SJCRH30 (cell line): ENCODE data around the gene ZCCHC24. TPM values are rescaled to one million over a fixed set of nuclear protein-coding genes. Genes with fewer than 3 reads are reported as not detected.
A peak's percentile ranks its signal among the peaks of the same experiment; 100 is the strongest.

ENCODE experiments used
- DNase-seq, 2 experiments: peaks; one replicate each; pipeline ENCODE4 v3.0.0-alpha.2; 2015 to 2020
- H3K27ac ChIP-seq: fragments of 250-450 bp; sonication (Bioruptor Pico); 2 replicates; pipeline ENCODE4 v1.5.1; 2020; ENCODE audit warnings: mild to moderate bottlenecking, moderate library complexity
- H3K27me3 ChIP-seq: fragments of 250-450 bp; sonication (Bioruptor Pico); 2 replicates; pipeline ENCODE4 v1.5.1; 2020; ENCODE audit warnings: mild to moderate bottlenecking, moderate library complexity
- H3K36me3 ChIP-seq: fragments of 250-450 bp; sonication (Bioruptor Pico); 2 replicates; pipeline ENCODE4 v1.5.1; 2020; ENCODE audit warnings: mild to moderate bottlenecking, moderate library complexity
- H3K4me1 ChIP-seq: fragments of 250-450 bp; sonication (Bioruptor Pico); 2 replicates; pipeline ENCODE4 v1.5.1; 2020; ENCODE audit warnings: mild to moderate bottlenecking, moderate library complexity
- H3K4me3 ChIP-seq: fragments of 250-450 bp; sonication (Bioruptor Pico); 2 replicates; pipeline ENCODE4 v1.5.1; 2020; ENCODE audit warnings: mild to moderate bottlenecking, moderate library complexity
- H3K9me3 ChIP-seq: fragments of 250-450 bp; sonication (Bioruptor Pico); replicated peaks from 2 replicates; pipeline ENCODE4 v1.5.1; 2020; ENCODE audit warnings: mild to moderate bottlenecking, moderate library complexity
- total RNA-seq: library from RNA; depleted of rRNA; stranded (reverse); fragments of >200 nt; shearing (Covaris generic); gene quantifications from 2 replicates; pipeline ENCODE4 v1.2.3, GENCODE V29; 2014; rRNA removed

Gene ZCCHC24
- 53.1 and 53.7 TPM in 2 replicates for total RNA-seq

DNA sequence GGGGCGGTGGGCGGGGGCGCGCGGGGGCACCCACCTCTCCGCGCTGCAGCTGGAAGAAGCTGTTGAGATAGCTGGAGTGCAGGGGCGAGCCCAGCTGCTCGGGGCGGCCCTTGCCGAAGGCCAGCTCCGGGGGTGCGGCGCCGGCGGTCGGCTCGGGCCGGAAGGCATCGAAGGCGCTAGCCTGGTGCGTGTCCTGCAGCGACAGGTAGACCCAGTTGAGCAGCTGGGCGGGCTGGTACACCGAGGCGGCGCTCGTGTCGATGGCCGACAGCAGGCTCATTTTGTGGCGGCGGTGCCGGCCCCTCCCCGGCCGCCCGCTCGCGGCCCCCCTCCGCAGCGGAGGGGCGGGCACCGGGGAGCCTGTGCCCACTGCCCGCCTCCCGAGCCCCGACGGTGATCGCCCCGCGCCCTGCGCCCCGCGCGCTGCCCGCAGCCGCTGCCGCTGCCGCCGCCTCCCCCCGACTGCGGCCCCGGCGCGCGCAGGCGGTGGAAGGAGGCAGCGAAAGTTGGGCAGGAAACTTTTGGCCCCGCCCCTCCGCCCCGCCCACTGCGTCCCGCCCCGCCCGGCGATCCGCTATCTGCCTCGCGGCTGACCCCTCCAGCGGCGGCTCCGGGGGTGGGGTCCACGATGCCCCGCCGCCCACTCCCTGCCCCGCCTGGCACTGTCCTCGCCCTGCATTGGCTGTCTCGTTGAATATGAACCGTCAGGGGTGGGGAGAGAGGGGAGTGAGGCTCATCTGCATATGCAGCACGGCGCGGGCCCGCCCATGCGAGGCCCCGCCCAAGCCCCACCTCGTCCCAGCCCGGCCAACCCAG lies at the start of gene ZCCHC24:
Gene ZCCHC24, minus strand, starts transcription at position 464 of the 816 bp plus-strand sequence. Its CDS starts 184 bp downstream, at position 280.
- Histone ChIP-seq H3K36me3 (peaks cover 17% of the 10 kb centered on the region; the same call in 1 of the 2 replicates), H3K4me1 (peaks cover 54% of the 10 kb centered on the region), H3K27ac (peak within 1 kb of the TSS; percentile 66), H3K4me3 (peak within 1 kb of the TSS; percentile 70), H3K9me3 (no peaks in the 10 kb centered on the region), H3K27me3 (no peaks in the 10 kb centered on the region)
- peak; percentile 99 for DNase-seq

DNA sequence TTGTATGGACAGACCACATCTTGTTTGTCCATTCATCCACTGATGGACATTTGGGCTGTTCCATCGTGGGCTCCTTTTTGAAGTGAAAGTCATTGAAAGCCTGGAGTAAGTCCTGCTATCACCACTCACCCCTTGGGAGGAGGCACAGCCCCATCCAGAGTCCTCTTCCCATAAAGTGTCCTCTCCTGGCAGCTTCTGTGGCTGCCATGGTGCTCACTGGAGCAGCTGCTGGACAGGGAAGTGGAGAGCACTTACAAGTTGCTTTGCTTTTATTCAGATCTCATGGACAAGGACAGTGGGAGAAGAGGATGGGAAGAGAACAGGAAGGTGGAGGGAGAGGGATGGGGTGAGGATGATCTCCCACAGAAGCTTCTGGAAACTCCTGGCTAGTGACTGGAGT lies 48.4 kb upstream of the ZCCHC24 start:
- H3K4me1 ChIP-seq = peaks cover 60% of the 10 kb centered on the region
- no peak overlapping the region for H3K4me3 ChIP-seq
- H3K36me3 ChIP-seq = no peaks in the 10 kb centered on the region
- no peak for DNase-seq
- no peaks in the 10 kb centered on the region for H3K27me3 ChIP-seq
- H3K27ac ChIP-seq = no peak overlapping the region
- H3K9me3 ChIP-seq = no peaks in the 10 kb centered on the region

DNA sequence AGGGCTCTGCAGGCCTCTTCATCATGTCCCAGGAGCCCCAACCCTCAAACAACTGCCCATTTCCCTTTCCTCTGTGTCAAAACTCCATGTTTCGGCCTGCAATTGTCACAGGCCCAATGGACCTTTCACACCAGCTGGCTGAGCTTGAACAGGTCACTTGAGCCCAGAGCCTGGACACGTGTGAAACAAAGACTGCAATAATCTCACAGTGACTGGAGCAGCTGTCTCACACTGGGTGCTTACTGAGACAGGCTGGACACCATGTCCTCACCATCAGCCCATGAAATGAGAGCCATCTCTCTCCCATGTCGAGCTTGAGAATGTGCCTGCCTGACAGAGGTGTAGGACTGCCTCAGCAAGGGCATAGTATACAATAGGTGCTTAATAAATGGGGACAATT lies 47.4 kb upstream of the ZCCHC24 start:
- peak; percentile 36 to 71 for DNase-seq
- Histone ChIP-seq H3K27ac (peak overlapping the region; percentile 18; the same call in 1 of the 2 replicates), H3K4me3 (no peak overlapping the region), H3K4me1 (peaks cover 70% of the 10 kb centered on the region), H3K36me3 (no peaks in the 10 kb centered on the region), H3K27me3 (no peaks in the 10 kb centered on the region), H3K9me3 (no peaks in the 10 kb centered on the region)

DNA sequence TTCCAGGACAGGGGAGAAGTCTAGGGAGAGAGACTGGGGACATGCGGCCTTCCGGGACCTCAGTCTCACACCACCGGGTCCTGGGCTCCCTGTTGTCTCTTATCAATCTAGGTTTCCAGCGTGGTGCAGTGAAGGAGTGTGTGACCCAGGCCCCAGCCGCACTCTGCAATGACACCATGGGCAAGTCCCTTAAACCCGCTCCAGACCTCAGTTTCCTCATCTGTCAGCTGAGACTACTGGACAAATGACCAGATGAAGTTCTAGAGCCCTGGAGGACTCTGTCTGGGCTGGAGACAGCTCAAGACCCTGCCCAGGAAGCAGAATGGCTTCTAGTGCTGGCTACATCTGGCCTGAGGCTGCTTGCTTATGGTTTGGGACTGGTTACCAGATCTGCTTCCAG lies 46.8 kb upstream of the ZCCHC24 start:
- Histone ChIP-seq H3K36me3 (no peaks in the 10 kb centered on the region), H3K27ac (peak overlapping the region; percentile 18; the same call in 1 of the 2 replicates), H3K4me1 (peaks cover 74% of the 10 kb centered on the region), H3K4me3 (no peak overlapping the region), H3K9me3 (no peaks in the 10 kb centered on the region), H3K27me3 (no peaks in the 10 kb centered on the region)
- DNase-seq = no peak

DNA sequence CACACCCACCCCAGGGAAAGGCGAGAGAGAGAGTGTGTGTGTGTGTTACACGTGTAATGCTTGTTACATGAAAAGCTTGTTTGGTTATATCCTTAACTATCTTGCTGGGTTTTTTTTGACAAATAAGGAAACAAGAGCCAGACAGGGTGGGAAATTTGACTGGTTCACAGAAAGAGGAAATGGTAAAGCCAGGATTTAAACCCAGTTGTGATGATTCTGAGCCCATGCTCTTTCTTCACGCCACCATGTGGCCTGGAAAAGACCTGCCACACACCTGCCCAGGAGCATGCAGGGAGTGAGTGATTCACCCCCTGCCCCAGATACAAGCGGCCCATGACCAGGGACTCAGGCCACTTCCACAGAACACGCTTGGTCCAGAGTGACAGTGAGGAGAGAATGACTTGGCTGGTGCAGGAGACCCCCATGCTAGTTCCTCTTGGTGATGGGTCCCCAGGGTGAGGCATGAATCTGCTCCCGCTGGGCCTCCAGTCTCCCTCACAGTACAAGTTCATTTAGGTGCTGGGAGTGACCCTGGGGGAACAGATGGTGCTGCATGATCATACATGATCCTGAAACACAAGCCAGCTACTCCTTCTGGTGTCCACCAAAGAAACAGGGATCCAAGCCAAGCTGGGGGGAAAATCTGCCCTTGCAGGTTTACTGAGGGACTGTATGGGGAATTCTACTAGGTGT lies 45.9 kb upstream of the ZCCHC24 start:
- peaks cover 80% of the 10 kb centered on the region for H3K4me1 ChIP-seq
- H3K27ac ChIP-seq = peak overlapping the region; percentile 75

DNA sequence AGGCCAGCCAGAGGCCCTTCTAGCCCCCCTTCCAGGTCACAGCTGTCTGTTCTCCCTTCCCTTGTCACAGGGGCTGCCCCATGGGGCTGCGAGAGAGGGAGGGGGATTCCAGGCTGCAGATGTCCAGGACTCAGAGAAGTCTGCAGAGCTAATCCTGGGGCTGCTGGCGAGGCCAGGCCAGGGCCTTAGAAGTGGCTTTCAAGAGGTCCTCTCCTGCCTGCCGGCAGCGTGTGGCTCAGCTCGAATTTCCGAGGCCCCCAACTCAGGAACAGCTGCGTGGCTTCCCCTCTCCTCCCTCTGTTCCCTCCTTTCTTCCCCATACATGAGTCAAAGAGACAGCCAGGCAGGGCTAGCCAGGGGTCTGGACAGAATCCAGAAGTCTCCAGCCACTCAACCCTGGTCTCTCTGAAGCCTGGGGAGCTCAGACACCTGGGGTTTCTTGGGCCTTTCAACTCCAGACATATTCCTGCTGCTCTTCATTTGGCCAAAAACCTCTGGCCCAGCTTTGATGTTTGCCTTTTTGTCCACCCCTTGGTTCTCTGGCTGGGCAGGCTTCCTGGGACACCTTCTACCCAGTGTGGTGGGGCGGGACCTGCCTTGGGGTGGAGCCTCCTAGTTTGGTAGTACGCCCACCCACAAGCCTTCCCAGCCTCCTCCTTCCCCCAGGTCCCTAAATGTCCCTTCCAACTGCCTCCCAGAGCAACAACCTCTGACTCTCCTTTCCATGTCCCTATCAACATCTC lies 45.1 kb upstream of the ZCCHC24 start:
- Histone ChIP-seq H3K27ac (peak overlapping the region; percentile 75), H3K4me3 (no peak overlapping the region), H3K9me3 (no peaks in the 10 kb centered on the region), H3K36me3 (no peaks in the 10 kb centered on the region), H3K27me3 (no peaks in the 10 kb centered on the region), H3K4me1 (peaks cover 77% of the 10 kb centered on the region)
- DNase-seq = peak; percentile 99

More for the DNA sequence above, 45.9 kb upstream of the ZCCHC24 start:
- H3K9me3 ChIP-seq = no peaks in the 10 kb centered on the region
- no peaks in the 10 kb centered on the region for H3K36me3 ChIP-seq
- DNase-seq = no peak
- no peak overlapping the region for H3K4me3 ChIP-seq
- no peaks in the 10 kb centered on the region for H3K27me3 ChIP-seq

DNA sequence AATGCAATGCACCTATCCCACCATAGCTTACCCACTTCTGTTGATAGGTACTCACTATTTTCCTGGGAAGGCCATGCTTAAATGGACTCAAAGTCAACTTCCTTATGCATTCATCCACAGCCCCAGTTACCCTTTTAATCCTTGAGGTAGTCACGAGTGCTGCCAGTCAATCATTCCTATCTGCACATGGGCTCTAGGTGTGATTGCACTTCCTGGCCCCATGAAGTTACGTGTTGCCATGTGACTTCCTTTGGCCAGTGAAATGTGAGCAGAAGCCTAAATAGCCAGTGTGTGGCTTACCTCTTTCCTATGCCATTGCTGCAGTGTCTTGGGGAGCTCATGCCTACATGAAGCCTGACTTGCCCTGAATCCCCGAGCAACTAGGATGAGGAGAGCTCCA lies 43.4 kb upstream of the ZCCHC24 start:
- no peaks in the 10 kb centered on the region for H3K27me3 ChIP-seq
- no peaks in the 10 kb centered on the region for H3K36me3 ChIP-seq
- no peak overlapping the region for H3K27ac ChIP-seq
- no peak overlapping the region for H3K4me3 ChIP-seq
- DNase-seq = no peak
- H3K9me3 ChIP-seq = no peaks in the 10 kb centered on the region
- peaks cover 71% of the 10 kb centered on the region for H3K4me1 ChIP-seq

DNA sequence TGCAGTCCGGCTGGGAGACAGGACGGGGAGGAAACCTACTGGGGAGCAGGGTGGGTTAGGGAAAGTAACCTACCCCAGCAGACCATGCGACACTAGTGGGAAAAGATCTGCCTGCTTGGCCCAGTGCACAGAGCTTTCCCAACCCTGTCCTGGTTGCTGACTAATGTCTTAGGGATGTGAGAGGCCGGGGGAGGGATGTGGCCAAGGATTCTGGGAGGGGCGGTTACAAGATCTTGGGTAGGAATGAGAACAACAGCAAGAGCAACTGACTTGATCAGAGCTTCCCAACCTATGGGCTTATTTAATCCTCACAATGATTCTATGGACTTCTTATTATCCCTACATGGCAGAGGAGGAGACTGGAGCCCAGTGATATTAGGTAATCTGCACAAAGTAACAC lies 42.9 kb upstream of the ZCCHC24 start:
- no peaks in the 10 kb centered on the region for H3K9me3 ChIP-seq
- no peaks in the 10 kb centered on the region for H3K27me3 ChIP-seq
- no peak overlapping the region for H3K27ac ChIP-seq
- peaks cover 71% of the 10 kb centered on the region for H3K4me1 ChIP-seq
- H3K4me3 ChIP-seq = no peak overlapping the region
- no peak for DNase-seq
- H3K36me3 ChIP-seq = no peaks in the 10 kb centered on the region

DNA sequence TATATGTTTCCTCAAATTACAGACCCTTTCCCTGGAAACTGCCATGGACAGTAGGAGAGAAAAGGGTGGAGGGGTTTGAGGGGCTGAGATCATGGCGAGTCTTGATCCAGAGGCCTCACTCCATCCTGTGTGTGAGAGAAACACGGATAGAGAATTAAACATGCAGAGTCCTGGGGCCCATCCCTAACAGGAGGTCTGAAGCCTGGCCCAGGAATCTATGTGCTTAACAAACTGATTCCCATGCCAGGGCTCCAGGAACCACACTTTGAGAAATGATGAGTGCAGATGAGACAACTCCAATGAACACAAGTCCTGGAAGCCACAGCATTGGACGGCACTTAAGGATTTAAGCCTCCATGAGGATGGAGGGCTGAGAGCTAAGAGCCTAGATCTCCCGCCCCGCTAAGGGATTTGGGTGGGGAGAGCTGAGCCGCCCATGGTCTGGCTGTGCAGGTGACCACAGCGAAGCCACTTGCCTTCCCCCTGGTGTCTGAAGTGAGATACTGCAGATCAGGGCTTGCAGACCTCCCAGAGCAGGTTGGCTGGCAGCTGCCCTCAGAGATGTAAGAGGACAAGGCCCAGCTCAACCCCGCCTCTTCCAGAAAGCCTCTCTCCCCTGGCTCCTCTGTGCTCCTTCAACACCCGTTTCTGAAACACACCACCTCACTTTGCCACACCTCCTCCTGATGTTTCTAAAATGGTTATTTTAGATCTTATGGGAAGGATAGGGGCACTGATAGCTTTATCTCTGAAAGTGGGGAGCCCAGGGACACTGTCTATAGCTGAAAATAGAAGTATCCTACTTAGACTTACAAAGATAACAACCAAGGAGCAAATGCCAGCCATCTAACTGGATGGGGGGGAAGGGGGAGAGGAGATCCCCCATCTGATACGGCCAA lies 42.1 kb upstream of the ZCCHC24 start:
- Histone ChIP-seq H3K27ac (no peak overlapping the region), H3K27me3 (no peaks in the 10 kb centered on the region), H3K4me1 (peaks cover 73% of the 10 kb centered on the region), H3K9me3 (no peaks in the 10 kb centered on the region), H3K4me3 (no peak overlapping the region), H3K36me3 (no peaks in the 10 kb centered on the region)
- peak; percentile 88 to 94 for DNase-seq

DNA sequence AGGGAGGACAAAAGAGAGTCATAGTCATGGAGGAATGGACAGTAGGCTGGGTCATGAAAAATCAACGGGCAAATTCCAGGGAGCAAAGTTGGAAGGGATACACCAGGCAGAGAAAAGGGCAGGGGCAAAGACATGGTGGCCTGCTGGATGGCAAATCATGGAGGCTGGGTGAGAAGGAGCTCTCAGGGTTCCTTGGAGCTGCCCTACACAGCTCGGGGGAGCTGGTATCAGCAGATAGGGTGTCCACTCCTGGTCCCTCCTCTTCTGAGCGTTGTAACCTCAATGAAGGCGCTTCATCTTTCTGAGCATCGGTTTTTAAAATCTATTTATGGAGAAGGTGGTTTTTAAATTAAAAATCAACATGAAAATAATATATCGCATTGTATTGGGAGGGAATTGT lies 39.1 kb upstream of the ZCCHC24 start:
- H3K27me3 ChIP-seq = no peaks in the 10 kb centered on the region
- no peak overlapping the region for H3K4me3 ChIP-seq
- H3K27ac ChIP-seq = no peak overlapping the region; the same call in 1 of the 2 replicates
- H3K9me3 ChIP-seq = no peaks in the 10 kb centered on the region
- DNase-seq = no peak
- H3K36me3 ChIP-seq = no peaks in the 10 kb centered on the region
- H3K4me1 ChIP-seq = peaks cover 56% of the 10 kb centered on the region

DNA sequence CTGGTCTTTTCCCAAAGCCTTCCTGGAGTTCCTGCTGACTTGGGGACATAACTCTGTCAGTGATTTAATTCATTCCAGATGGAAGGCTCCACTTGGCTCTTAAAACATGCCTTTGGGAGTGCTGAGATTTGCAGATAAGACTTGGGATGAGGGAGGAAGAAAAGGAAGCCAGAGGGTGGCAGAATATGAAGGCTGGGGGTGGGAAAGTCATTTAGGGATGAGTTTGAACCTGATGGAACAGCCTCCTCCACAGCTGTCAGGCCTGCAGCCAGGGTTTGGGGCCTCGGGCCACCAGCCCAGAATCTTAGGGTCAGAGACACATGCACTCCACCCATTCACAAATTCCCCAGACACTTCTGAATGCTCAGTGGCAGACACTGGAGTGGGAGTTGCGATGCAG lies 38.5 kb upstream of the ZCCHC24 start:
- peak; percentile 47 to 69 for DNase-seq
- Histone ChIP-seq H3K36me3 (no peaks in the 10 kb centered on the region), H3K27ac (peak overlapping the region; percentile 74), H3K4me3 (no peak overlapping the region), H3K27me3 (no peaks in the 10 kb centered on the region), H3K4me1 (peaks cover 51% of the 10 kb centered on the region), H3K9me3 (no peaks in the 10 kb centered on the region)

DNA sequence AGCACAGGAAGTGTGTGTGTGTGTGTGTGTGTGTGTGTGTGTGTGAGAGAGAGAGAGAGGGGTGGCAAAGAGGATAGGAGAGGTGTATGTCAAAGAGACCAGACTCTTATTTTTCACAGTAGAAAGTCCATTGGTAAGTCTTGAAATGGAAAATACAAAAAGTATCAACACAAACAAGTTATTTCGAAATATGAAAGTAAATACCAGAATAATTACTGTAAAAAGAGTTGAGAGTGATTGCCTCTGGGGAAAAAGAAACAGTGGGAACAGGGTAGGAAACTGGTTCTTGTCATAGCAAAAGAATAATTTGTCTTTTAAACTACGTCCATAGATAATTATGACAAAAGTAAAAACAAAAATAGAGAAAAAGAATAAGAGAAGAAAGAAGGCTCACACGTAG lies 37.9 kb upstream of the ZCCHC24 start:
- no peak for DNase-seq
- Histone ChIP-seq H3K36me3 (no peaks in the 10 kb centered on the region), H3K4me3 (no peak overlapping the region), H3K4me1 (peaks cover 44% of the 10 kb centered on the region), H3K9me3 (no peaks in the 10 kb centered on the region), H3K27me3 (no peaks in the 10 kb centered on the region), H3K27ac (peak overlapping the region; percentile 74)

DNA sequence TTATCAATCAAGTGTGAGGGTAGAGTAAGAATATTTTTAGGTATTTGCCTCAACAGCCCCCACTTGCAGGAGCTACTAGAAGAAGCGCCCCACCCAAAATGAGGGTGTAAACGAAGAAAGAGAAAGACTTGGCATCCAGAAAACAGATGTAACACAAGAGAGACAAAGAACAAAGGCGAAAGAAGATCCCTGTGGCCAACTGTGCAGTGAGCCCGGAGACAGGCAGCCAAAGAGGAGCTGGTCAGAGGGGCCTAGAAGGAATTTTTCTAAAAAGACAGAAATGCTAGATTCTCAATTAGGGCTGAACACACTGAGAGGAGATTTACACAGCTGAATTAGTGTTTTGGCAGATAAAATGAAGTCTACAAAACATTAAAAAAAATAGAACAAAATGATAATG lies 37.3 kb upstream of the ZCCHC24 start:
- peak overlapping the region; percentile 74 for H3K27ac ChIP-seq
- H3K4me3 ChIP-seq = no peak overlapping the region
- no peaks in the 10 kb centered on the region for H3K27me3 ChIP-seq
- peaks cover 38% of the 10 kb centered on the region for H3K4me1 ChIP-seq
- H3K36me3 ChIP-seq = no peaks in the 10 kb centered on the region
- peak; percentile 72 to 85 for DNase-seq
- no peaks in the 10 kb centered on the region for H3K9me3 ChIP-seq

DNA sequence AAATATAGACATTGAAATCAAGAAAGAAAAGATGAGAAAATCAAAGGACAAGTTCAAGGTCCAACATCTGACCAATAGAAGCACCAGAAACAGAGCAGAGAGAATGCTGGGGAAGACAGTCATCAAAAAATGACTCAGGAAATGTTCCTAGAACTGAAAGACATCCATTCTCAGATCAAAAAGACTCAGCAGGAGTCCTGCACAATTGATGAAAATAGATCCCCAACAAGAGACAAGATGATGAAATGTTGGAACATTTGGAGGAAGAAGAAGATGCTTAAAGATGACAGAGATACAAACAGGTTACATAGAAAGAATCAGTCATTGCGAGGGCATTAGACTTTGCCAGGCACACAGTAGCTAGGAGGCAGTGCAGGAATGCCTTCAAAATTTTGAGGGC lies 36.9 kb upstream of the ZCCHC24 start:
- peak overlapping the region; percentile 74 for H3K27ac ChIP-seq
- no peak for DNase-seq
- H3K9me3 ChIP-seq = no peaks in the 10 kb centered on the region
- no peaks in the 10 kb centered on the region for H3K27me3 ChIP-seq
- no peak overlapping the region for H3K4me3 ChIP-seq
- peaks cover 35% of the 10 kb centered on the region for H3K4me1 ChIP-seq
- no peaks in the 10 kb centered on the region for H3K36me3 ChIP-seq
